HG03520 (cell line): Measurements from ENCODE around the gene BAZ2A.
"Not testable (repeated sequence)": the region's sequence is repeated elsewhere in the genome, so short reads cannot be mapped to it uniquely, and the experiment has no call there.

ENCODE experiments used
- ATAC-seq: cut with Tn5 transposase; IDR thresholded peaks from one replicate; pipeline ENCODE4 v1.9.1; 2021; ENCODE audit warnings: mild to moderate bottlenecking, moderate library complexity; ENCODE audit not compliant: unreplicated experiment

BAZ2A gene

GRCh38 chr12:56630180-56630632 lies at the start of gene BAZ2A:
TSS of gene BAZ2A (minus strand) at chr12:56630326. CDS start at chr12:56617530, 12,796 bp downstream.
- ATAC-seq = peak; percentile 53

GRCh38 chr12:56678852-56679251 lies 48.7 kb upstream of the BAZ2A start:
- ATAC-seq = no peak

GRCh38 chr12:56677680-56678079 lies 47.6 kb upstream of the BAZ2A start:
- peak; percentile 60 for ATAC-seq

- ATAC-seq = peak; percentile 29
These were observed 46.9 kb upstream of the BAZ2A start for GRCh38 chr12:56676851-56677580.

- no peak for ATAC-seq
These were observed 41.5 kb upstream of the BAZ2A start for GRCh38 chr12:56671608-56672007.

GRCh38 chr12:56670836-56671235 lies 40.7 kb upstream of the BAZ2A start:
- ATAC-seq = no peak

- ATAC-seq = no peak
These were observed 38.0 kb upstream of the BAZ2A start for GRCh38 chr12:56668197-56668457.

- no peak for ATAC-seq
These were observed 32.0 kb upstream of the BAZ2A start for GRCh38 chr12:56661979-56662638.

GRCh38 chr12:56661560-56661959 lies 31.4 kb upstream of the BAZ2A start:
- ATAC-seq = no peak

GRCh38 chr12:56658921-56659320 lies 28.8 kb upstream of the BAZ2A start:
- no peak for ATAC-seq

- no peak for ATAC-seq
These were observed 27.6 kb upstream of the BAZ2A start for GRCh38 chr12:56657416-56658379.

GRCh38 chr12:56653781-56654180 lies 23.7 kb upstream of the BAZ2A start:
- not testable (repeated sequence) for ATAC-seq

GRCh38 chr12:56648023-56648422 lies 17.9 kb upstream of the BAZ2A start:
- ATAC-seq = not testable (repeated sequence)

- peak; percentile 98 for ATAC-seq
These were observed 15.8 kb upstream of the BAZ2A start, which contains the start of gene ATP5F1B for GRCh38 chr12:56645717-56646446. TSS of gene ATP5F1B (minus strand) at chr12:56645984. CDS start at chr12:56645963, 21 bp downstream.

- no peak for ATAC-seq
These were observed 15.1 kb upstream of the BAZ2A start for GRCh38 chr12:56645201-56645716.

GRCh38 chr12:56644654-56645053 lies 14.5 kb upstream of the BAZ2A start:
- no peak for ATAC-seq

- ATAC-seq = no peak
These were observed 11.1 kb upstream of the BAZ2A start for GRCh38 chr12:56641219-56641618.

GRCh38 chr12:56637621-56638020 lies 7.5 kb upstream of the BAZ2A start:
- no peak for ATAC-seq

- ATAC-seq = peak; percentile 46
These were observed 6.8 kb upstream of the BAZ2A start for GRCh38 chr12:56636675-56637540.
